Hepatic stellate cell (primary cell): ENCODE results near the gene SPTBN1.

Experiments used
- DNase-seq: peaks from one replicate; pipeline ENCODE4 v3.0.0; 2011; ENCODE audit warnings: low spot score

Gene SPTBN1

GRCh38 chr2:54455563-54456361 lies at the start of gene SPTBN1:
SPTBN1 (plus strand) TSS chr2:54456327; CDS start chr2:54526419, 70,092 bp downstream.
- peak; percentile 88 for DNase-seq

- DNase-seq = no peak
Observed at GRCh38 chr2:54407693-54408092, 48.4 kb upstream of the SPTBN1 start.

- no peak for DNase-seq
Observed at GRCh38 chr2:54408288-54408687, 47.8 kb upstream of the SPTBN1 start.

- DNase-seq = no peak
Observed at GRCh38 chr2:54409752-54410151, 46.4 kb upstream of the SPTBN1 start.

GRCh38 chr2:54411801-54412354 lies 44.2 kb upstream of the SPTBN1 start:
- DNase-seq = no peak

GRCh38 chr2:54416166-54416813 lies 39.8 kb upstream of the SPTBN1 start:
- no peak for DNase-seq

GRCh38 chr2:54416938-54417337 lies 39.2 kb upstream of the SPTBN1 start:
- no peak for DNase-seq

- DNase-seq = no peak
Observed at GRCh38 chr2:54417577-54417976, 38.5 kb upstream of the SPTBN1 start.

GRCh38 chr2:54419388-54419787 lies 36.7 kb upstream of the SPTBN1 start:
- DNase-seq = no peak

GRCh38 chr2:54419855-54420523 lies 36.1 kb upstream of the SPTBN1 start:
- no peak for DNase-seq

- DNase-seq = no peak
Observed at GRCh38 chr2:54420524-54421172, 35.5 kb upstream of the SPTBN1 start.

- DNase-seq = no peak
Observed at GRCh38 chr2:54422072-54422581, 34.0 kb upstream of the SPTBN1 start.

GRCh38 chr2:54423213-54423612 lies 32.9 kb upstream of the SPTBN1 start:
- no peak for DNase-seq

- no peak for DNase-seq
Observed at GRCh38 chr2:54424555-54425163, 31.5 kb upstream of the SPTBN1 start.

GRCh38 chr2:54428108-54428831 lies 27.9 kb upstream of the SPTBN1 start:
- no peak for DNase-seq

GRCh38 chr2:54429054-54429453 lies 27.1 kb upstream of the SPTBN1 start:
- no peak for DNase-seq

- no peak for DNase-seq
Observed at GRCh38 chr2:54429811-54430551, 26.1 kb upstream of the SPTBN1 start.

- no peak for DNase-seq
Observed at GRCh38 chr2:54430649-54431048, 25.5 kb upstream of the SPTBN1 start.

- no peak for DNase-seq
Observed at GRCh38 chr2:54432251-54433015, 23.7 kb upstream of the SPTBN1 start.
